HG03095 (cell line): ENCODE data around the gene PRKAB2.
"Not testable (repeated sequence)": the region's sequence is repeated elsewhere in the genome, so short reads cannot be mapped to it uniquely, and the experiment has no call there.

ENCODE experiments used
- ATAC-seq: cut with Tn5 transposase; IDR thresholded peaks from one replicate; pipeline ENCODE4 v1.9.1; 2021; ENCODE audit warnings: moderate library complexity; ENCODE audit not compliant: unreplicated experiment

Gene PRKAB2

GRCh38 chr1:147111381-147112130 is 60.7 kb downstream of the PRKAB2 start:
- ATAC-seq: no peak

- no peak for ATAC-seq
These were observed 61.4 kb downstream of the PRKAB2 start for GRCh38 chr1:147110872-147111271.

GRCh38 chr1:147110434-147110833 is 61.8 kb downstream of the PRKAB2 start:
- ATAC-seq: no peak

GRCh38 chr1:147109762-147110161 is 62.5 kb downstream of the PRKAB2 start:
- ATAC-seq: no peak

- ATAC-seq: no peak
These were observed 63.2 kb downstream of the PRKAB2 start for GRCh38 chr1:147109041-147109440.

GRCh38 chr1:147106407-147106881 is 65.8 kb downstream of the PRKAB2 start:
- ATAC-seq: not testable (repeated sequence)

- no peak for ATAC-seq
These were observed 66.4 kb downstream of the PRKAB2 start for GRCh38 chr1:147105909-147106308.
